GM18861 (cell line): Measurements from ENCODE around the gene TOP3A.

Source experiments
- ATAC-seq: cut with Tn5 transposase; IDR thresholded peaks from one replicate; pipeline ENCODE4 v1.9.1; 2021; ENCODE audit not compliant: unreplicated experiment

The TOP3A gene

GRCh38 chr17:18256351-18256750 is 58.4 kb downstream of the TOP3A start:
- no peak for ATAC-seq

GRCh38 chr17:18254888-18255649 is 59.7 kb downstream of the TOP3A start:
- no peak for ATAC-seq

GRCh38 chr17:18253947-18254821 is 60.6 kb downstream of the TOP3A start:
- ATAC-seq, result no peak

GRCh38 chr17:18253187-18253884 is 61.5 kb downstream of the TOP3A start:
- no peak for ATAC-seq

GRCh38 chr17:18252160-18252559 is 62.6 kb downstream of the TOP3A start:
- ATAC-seq, result no peak

GRCh38 chr17:18251204-18251603 is 63.6 kb downstream of the TOP3A start:
- ATAC-seq, result no peak

GRCh38 chr17:18250708-18251107 is 64.1 kb downstream of the TOP3A start:
- ATAC-seq, result no peak

GRCh38 chr17:18250259-18250658 is 64.5 kb downstream of the TOP3A start:
- ATAC-seq, result no peak

- no peak for ATAC-seq
Observed at GRCh38 chr17:18248811-18249210, 66.0 kb downstream of the TOP3A start.

GRCh38 chr17:18248300-18248731 is 66.5 kb downstream of the TOP3A start:
- no peak for ATAC-seq

- ATAC-seq, result no peak
Observed at GRCh38 chr17:18247613-18248001, 67.2 kb downstream of the TOP3A start.

- ATAC-seq, result no peak
Observed at GRCh38 chr17:18246880-18247612, 67.7 kb downstream of the TOP3A start.

GRCh38 chr17:18246109-18246725 is 68.6 kb downstream of the TOP3A start:
- ATAC-seq, result no peak

- no peak for ATAC-seq
Observed at GRCh38 chr17:18245038-18245776, 69.6 kb downstream of the TOP3A start.

GRCh38 chr17:18241229-18241871 is 73.4 kb downstream of the TOP3A start:
- no peak for ATAC-seq

GRCh38 chr17:18240449-18240848 is 74.3 kb downstream of the TOP3A start:
- ATAC-seq, result no peak

GRCh38 chr17:18238299-18238698 is 76.5 kb downstream of the TOP3A start:
- ATAC-seq, result no peak

GRCh38 chr17:18237461-18237860 is 77.3 kb downstream of the TOP3A start:
- no peak for ATAC-seq

GRCh38 chr17:18236494-18236893 is 78.3 kb downstream of the TOP3A start:
- ATAC-seq, result no peak
